Measurements from ENCODE around the gene CALHM4.

DNA sequence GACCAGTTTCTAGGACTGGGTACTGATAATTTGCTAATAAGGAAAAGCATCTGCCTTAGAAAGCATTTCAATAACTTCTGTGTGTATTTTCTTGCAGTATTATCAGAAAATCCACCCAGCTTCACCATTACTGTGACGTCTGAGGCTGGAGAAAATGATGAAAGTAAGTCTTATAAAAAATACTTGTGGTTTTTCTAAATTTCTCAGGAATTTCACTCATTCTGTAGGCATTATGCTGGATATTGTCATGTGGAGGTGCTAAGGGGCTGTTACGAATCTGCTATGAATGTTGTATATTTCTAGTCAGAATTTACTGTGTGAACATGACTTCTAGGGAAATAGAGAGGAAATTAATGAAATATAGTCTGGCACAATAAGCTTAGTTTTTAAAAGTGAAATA lies 26.6 kb downstream of the CALHM4 start:
- TF ChIP-seq EZH2 (IDR thresholded peaks at IDR 0.05; ENCODE audit: insufficient read depth, poor library complexity, severe bottlenecking), result no peak
- TF ChIP-seq EZH2phosphoT487 (IDR thresholded peaks at IDR 0.05; ENCODE audit: insufficient read depth, low read depth), result no peak

All from GM23248 (cell line).